T-helper 1 cell treated with Interleukin-12 subunit alpha and Interleukin-12 subunit beta and Interleukin-4 antibody, amounts not matched to agents 30 ng/mL and 1 ng/mL, for 36 hours (primary cell): ENCODE results near the gene RNASEL. TPM values are rescaled to one million over a fixed set of nuclear protein-coding genes. Genes with fewer than 3 reads are reported as not detected.

Source experiments
- intact Hi-C: fragments of 100-400 bp; cut with micrococcal nuclease; formaldehyde crosslinking; loops from one replicate; pipeline ENCODE4 v1.15.1; 2024
- total RNA-seq: library from RNA; stranded (reverse); gene quantifications from 2 replicates; pipeline ENCODE4 v1.2.3, GENCODE V29; 2022

Gene RNASEL
- total RNA-seq, 1 donor from 2014 or later = 5.3 TPM

- intact Hi-C loops = loop anchor here (1.0 to 5.0 kb wide), 12 partner anchors 8 to 1971 kb away; partner anchors contain the start of genes GLUL, NPL, STX6 and XPR1
Measured at GRCh38 chr1:182602935-182603645, 14.0 kb upstream of the RNASEL start.

GRCh38 chr1:182601913-182602312 lies 12.9 kb upstream of the RNASEL start:
- intact Hi-C loops = loop anchor here (1.0 to 5.0 kb wide), 12 partner anchors 27 to 1970 kb away; partner anchors contain the start of genes ARPC5, GLUL, STX6 and XPR1

DNA sequence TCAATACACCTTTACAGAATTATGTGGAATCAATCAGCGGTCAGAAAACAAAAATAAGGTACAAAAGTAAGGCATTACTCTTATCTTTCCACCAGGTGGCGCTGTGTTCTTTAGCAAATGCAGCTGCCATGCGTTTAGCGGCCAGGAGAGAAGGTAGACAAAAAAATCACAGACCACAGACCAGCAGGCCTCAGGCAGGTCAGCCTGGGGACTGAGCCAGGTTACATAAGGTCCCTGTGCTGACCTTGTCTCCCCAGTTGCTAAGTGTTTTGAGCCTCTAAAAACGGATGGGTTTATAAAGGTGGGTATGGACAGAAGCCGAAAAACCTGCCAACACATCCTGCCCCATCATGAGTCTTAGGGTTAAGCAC lies 12.3 kb upstream of the RNASEL start:
- intact Hi-C loops = loop anchor here (1.0 to 5.0 kb wide), 10 partner anchors 28 to 1969 kb away; partner anchors contain the start of genes ARPC5, GLUL, STX6 and XPR1

DNA sequence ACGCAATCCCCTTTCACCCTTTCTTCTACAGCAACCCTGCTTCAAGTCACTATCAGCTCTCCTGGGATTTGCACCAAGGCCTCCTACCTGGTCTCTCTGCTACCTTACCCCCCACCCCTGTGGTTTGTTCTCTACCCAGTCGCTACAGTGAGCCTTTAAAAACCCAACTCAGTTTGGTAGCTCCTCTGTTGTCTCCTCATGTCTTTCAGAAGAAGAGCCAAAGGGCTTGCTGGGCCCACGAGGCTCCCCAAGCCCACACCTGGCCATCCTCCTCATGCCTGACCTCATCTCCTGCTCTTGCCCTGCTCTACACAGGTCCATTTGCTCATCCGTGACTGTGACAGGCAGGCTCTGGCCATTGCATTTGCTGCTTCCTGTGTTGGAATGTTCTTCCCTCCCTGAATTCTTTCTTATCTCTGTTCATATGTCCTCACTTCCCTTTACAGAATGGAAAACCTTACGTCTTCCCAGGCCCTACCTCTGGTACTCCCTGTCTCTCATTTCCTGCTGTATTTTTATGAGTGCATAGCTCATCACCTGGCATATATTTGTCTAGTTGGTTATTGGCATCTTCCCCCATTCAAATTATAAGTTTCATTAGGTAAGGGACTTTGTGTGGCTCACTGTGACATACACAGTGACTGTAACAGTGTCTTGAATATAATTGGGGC lies 11.8 kb upstream of the RNASEL start:
- intact Hi-C loops = loop anchor here (1.0 to 5.0 kb wide), 10 partner anchors 28 to 1969 kb away; partner anchors contain the start of genes ARPC5, GLUL, STX6 and XPR1

- intact Hi-C loops = loop anchor here (2.0 to 5.0 kb wide), 7 partner anchors 208 to 1968 kb away; partner anchors contain the start of genes ARPC5, GLUL, STX6 and XPR1
Measured at GRCh38 chr1:182600036-182600713, 11.1 kb upstream of the RNASEL start.

- intact Hi-C loops = no loop called here
Measured at GRCh38 chr1:182599339-182599738, 10.3 kb upstream of the RNASEL start.

DNA sequence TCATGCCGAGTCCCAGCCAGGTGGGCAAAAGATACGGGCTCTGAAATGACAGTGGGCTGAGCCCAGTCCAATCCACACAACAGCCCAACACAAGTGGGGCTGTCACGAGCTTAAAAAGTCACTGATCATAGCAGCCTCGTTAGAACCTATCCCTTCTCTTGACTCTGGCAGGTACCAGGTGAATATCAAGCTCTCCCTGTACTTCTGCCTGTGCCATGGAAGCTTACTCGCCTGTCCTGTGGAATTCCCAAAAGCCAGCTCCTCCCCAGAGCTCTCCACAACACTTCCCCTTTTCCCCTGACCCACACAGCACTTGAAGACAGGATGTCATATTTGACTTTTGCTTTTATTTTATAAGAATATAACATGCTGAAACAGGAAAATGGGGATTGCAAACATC lies 9.2 kb upstream of the RNASEL start:
- intact Hi-C loops = no loop called here

DNA sequence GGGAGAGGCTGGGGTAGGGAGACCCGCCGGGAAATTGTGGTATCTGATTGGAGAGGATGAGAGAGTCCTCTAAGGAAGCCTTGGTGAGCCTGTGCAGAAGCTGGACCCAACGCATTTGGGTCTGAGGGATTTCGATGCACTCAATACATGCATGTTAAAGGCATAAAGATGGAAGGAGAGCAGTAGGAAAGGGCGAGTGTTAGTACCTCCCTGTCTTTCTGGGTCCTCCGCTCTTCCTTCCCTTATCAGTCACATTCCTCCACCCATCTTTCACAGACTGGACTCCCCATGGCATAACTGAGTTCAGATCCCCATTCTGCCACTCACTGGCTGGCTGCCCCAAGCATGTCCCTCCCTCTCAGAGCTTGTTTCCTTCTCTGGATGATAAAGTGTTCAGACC lies 7.9 kb upstream of the RNASEL start:
- intact Hi-C loops = no loop called here

GRCh38 chr1:182595641-182596240 lies 6.7 kb upstream of the RNASEL start:
- intact Hi-C loops = loop anchor here (1.0 kb wide), 3 partner anchors 8 to 510 kb away; no protein-coding TSS in a partner anchor

- intact Hi-C loops = loop anchor here (2.0 to 5.0 kb wide), 6 partner anchors 143 to 882 kb away; partner anchors contain the start of genes GLUL, NPL and SMG7
Measured at GRCh38 chr1:182589931-182590330, 875 bp upstream of the RNASEL start.

GRCh38 chr1:182589520-182589919 lies 464 bp upstream of the RNASEL start:
- intact Hi-C loops = loop anchor here (2.0 to 5.0 kb wide), 6 partner anchors 143 to 883 kb away; partner anchors contain the start of genes GLUL, NPL and SMG7

- intact Hi-C loops = loop anchor here (1.0 to 5.0 kb wide), 11 partner anchors 15 to 884 kb away; partner anchors contain the start of genes DHX9, GLUL, NPL and SMG7
Measured at GRCh38 chr1:182587666-182588499, 1.2 kb downstream of the RNASEL start.

DNA sequence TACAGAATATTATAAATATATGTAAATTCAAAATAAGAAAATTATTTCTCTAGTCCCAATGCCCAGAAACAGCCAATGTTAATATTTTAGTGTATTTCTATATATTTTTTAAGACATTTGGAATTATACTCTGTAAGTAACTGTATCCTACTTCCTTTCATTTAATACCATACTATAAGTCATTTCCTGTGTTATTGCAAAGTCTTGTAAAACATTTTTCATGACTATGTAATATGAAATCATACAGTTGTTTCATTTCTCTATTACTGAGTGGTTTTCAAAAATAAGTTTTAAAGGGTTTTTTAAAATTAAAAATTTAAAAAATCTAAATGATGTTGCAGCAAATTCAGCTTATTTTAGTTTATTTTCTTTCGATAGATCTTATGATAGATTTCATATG lies 2.0 kb downstream of the RNASEL start:
- intact Hi-C loops = loop anchor here (5.0 kb wide), 1 partner anchor 885 kb away; the partner anchor contains the start of gene SMG7

GRCh38 chr1:182586380-182586779 lies 2.7 kb downstream of the RNASEL start:
- intact Hi-C loops = loop anchor here (5.0 kb wide), 1 partner anchor 886 kb away; the partner anchor contains the start of gene SMG7

DNA sequence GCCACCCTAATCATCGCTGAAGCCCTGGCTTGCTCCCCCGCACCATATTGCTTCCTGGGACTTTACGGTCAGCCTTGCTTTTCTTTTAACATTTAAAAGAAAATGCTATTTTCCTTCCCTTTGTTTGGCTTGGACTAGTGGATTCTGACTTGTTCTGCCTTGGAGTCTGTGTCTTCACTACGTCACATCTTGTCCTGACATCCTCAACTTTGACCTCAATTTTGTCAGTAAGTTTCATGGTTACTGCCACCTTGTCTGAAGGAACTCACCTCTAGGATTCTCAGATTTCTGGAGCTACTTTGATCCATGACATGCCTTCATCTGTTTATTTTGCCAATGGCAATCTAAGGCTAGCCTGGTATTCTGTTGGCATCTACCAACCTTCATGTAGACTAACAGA lies 4.3 kb downstream of the RNASEL start:
- intact Hi-C loops = loop anchor here (5.0 kb wide), 1 partner anchor 888 kb away; the partner anchor contains the start of gene SMG7

DNA sequence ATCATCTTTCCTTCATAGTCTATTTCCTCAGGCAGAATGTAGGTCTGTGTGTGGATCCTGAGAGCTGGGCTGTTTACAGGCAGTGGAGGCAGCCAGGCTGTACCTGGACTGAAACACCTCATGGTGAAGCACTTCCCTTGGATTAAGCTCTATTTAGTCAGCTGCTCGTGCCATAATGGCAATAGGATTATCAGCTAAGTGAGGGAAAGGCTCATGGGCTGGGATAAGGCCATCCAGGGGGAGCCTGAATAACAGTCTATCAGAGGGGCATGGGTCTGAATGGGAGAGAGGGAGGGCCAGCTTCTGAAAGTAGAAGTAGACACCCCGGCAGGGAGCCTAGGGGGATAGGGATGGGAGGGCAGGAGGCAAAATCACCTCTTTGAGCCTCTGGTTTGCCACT lies 8.3 kb downstream of the RNASEL start:
- intact Hi-C loops = no loop called here

DNA sequence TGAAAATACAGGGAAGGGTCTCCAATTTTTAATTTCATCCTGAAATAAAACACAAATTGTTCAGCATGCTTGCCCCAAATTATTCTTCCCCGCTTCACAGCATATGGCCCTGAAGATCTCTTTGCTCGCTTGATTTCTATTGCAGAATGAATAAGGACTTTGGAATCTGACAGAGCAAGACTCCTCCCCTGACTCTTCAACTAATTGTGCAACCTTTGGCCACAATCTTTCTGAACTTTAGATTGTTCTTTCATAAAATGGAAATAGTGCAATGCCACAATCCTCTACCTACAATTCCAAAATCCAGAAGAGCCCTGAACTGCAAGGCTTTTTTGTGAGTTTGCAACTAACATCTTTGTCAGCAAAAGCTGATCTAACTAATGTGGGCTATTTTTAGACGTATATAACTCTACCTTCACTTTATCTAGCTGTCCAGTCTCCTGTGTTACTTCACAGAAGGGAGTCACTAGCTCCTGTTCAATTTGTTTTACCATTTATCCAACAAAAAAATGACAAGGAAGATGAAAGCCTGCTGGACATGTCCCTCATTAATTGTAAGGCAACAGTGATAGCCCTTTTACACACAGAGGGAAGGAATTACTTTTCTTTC lies 13.4 kb downstream of the RNASEL start:
- intact Hi-C loops = no loop called here

DNA sequence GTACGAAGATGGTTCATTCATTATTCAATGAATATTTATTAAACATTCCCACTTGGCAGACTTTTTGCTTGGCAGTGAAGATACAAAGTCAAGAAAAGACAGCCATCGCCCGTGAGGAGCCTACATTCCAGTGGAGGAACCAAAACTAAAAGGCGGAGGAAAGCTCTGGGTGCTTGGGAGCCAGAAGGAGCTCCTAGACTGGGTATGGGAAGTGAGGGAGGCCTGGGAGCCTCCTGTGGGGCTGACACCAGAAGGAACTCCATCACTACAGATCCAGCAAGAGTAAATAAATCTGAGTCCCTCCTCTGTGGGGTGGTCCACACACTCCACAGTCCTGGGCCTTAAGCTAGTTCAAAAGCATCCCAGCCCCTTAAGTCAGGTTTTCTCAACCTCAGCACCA lies 14.9 kb downstream of the RNASEL start:
- intact Hi-C loops = no loop called here

GRCh38 chr1:182570611-182570970 lies 18.5 kb downstream of the RNASEL start:
- intact Hi-C loops = no loop called here
